ENCODE data around the gene PPIL6. TPM values are rescaled to one million over a fixed set of nuclear protein-coding genes. Genes with fewer than 3 reads are reported as not detected.
"Not testable (repeated sequence)": the region's sequence is repeated elsewhere in the genome, so short reads cannot be mapped to it uniquely, and the experiment has no call there.

PPIL6 gene
- total RNA-seq, 2 donors from 2014 or later: 6.9 to 9.1 TPM

GRCh38 chr6:109465772-109466171 is 25.3 kb upstream of the PPIL6 start:
- H3K27me3 ChIP-seq: no peaks in the 10 kb centered on the region
- H3K4me1 ChIP-seq: peaks cover 0 to 7% of the 10 kb centered on the region in 2 donors
- TF ChIP-seq CTCF (IDR thresholded peaks at IDR 0.05): no peak
- H3K36me3 ChIP-seq: peaks cover 52% of the 10 kb centered on the region
- no peaks in the 10 kb centered on the region for H3K9me3 ChIP-seq
- no peak overlapping the region for H3K4me3 ChIP-seq
- peak overlapping the region in 1 of 2 donors; percentile 48 for H3K27ac ChIP-seq
- no peak for DNase-seq (ENCODE audit: low spot score)

- no peak for TF ChIP-seq CTCF (IDR thresholded peaks at IDR 0.05)
- Histone ChIP-seq H3K4me3 (no peak overlapping the region), H3K27ac (no peak overlapping the region), H3K9me3 (no peaks in the 10 kb centered on the region), H3K27me3 (no peaks in the 10 kb centered on the region), H3K36me3 (peaks cover 41% of the 10 kb centered on the region), H3K4me1 (peaks cover 0 to 15% of the 10 kb centered on the region in 2 donors)
- DNase-seq (ENCODE audit: low spot score): no peak
Measured at GRCh38 chr6:109461733-109462526, 21.5 kb upstream of the PPIL6 start.

- DNase-seq (ENCODE audit: low spot score): not testable (repeated sequence)
- peaks cover 34% of the 10 kb centered on the region for H3K36me3 ChIP-seq
Measured at GRCh38 chr6:109461205-109461604, 20.8 kb upstream of the PPIL6 start.

GRCh38 chr6:109460161-109460829 is 19.9 kb upstream of the PPIL6 start:
- Histone ChIP-seq H3K27me3 (no peaks in the 10 kb centered on the region), H3K27ac (no peak overlapping the region), H3K4me1 (peaks cover 0 to 18% of the 10 kb centered on the region in 2 donors), H3K36me3 (peaks cover 25% of the 10 kb centered on the region), H3K4me3 (no peak overlapping the region), H3K9me3 (no peaks in the 10 kb centered on the region)
- no peak for DNase-seq (ENCODE audit: low spot score)
- no peak for TF ChIP-seq CTCF (IDR thresholded peaks at IDR 0.05)

More at GRCh38 chr6:109461205-109461604, 20.8 kb upstream of the PPIL6 start:
- H3K27ac ChIP-seq, H3K9me3 ChIP-seq, H3K4me3 ChIP-seq, H3K27me3 ChIP-seq: not testable (repeated sequence)
- peaks cover 0 to 18% of the 10 kb centered on the region in 2 donors for H3K4me1 ChIP-seq

GRCh38 chr6:109458774-109459531 is 18.5 kb upstream of the PPIL6 start:
- no peak overlapping the region for H3K27ac ChIP-seq

More at GRCh38 chr6:109458774-109459531, 18.5 kb upstream of the PPIL6 start:
- Histone ChIP-seq H3K9me3 (no peaks in the 10 kb centered on the region), H3K4me3 (no peak overlapping the region), H3K4me1 (peaks cover 0 to 29% of the 10 kb centered on the region in 2 donors), H3K27me3 (no peaks in the 10 kb centered on the region), H3K36me3 (peaks cover 15% of the 10 kb centered on the region)
- no peak for TF ChIP-seq CTCF (IDR thresholded peaks at IDR 0.05)
- DNase-seq (ENCODE audit: low spot score): no peak
